Keratinocyte (primary cell): ENCODE data around the gene DENND10. TPM values are rescaled to one million over a fixed set of nuclear protein-coding genes. Genes with fewer than 3 reads are reported as not detected.

Experiments
- DNase-seq: peaks from one replicate; pipeline ENCODE4 v3.0.0-alpha.2; 2011; ENCODE audit warnings: low read depth, missing footprints, low spot score
- FAIRE-seq: peaks from 2 replicates; lab custom pipeline; 2011; peaks lifted over from hg19 to GRCh38; lab: Jason Lieb, UNC
- H2AFZ ChIP-seq: 2 replicates; pipeline ENCODE4 v1.6.0; 2012; ENCODE audit warnings: low read length, control low read depth, inconsistent platforms; ENCODE audit not compliant: control insufficient read depth
- H3K27ac ChIP-seq: 2 replicates; pipeline ENCODE4 v1.5.1; 2011; ENCODE audit warnings: low read length; ENCODE audit not compliant: control insufficient read depth, insufficient read depth
- H3K27me3 ChIP-seq: 3 replicates; pipeline ENCODE4 v1.6.0; 2011; ENCODE audit warnings: low read length; ENCODE audit not compliant: control insufficient read depth, insufficient read depth; ENCODE audit errors: extremely low read depth
- H3K36me3 ChIP-seq, 2 experiments: 2 replicates in 1 of 2; 3 replicates in 1 of 2; pipeline ENCODE4 v1.5.1; 2011; ENCODE audit warnings: low read length in 2 of 2, mild to moderate bottlenecking in 1 of 2; ENCODE audit not compliant: control insufficient read depth in 2 of 2, insufficient read depth in 2 of 2; ENCODE audit errors: extremely low read depth in 1 of 2
- H3K4me1 ChIP-seq: 3 replicates; pipeline ENCODE4 v1.5.1; 2011; ENCODE audit warnings: low read length; ENCODE audit not compliant: control insufficient read depth, insufficient read depth; ENCODE audit errors: extremely low read depth
- H3K4me2 ChIP-seq: 3 replicates; pipeline ENCODE4 v1.6.0; 2011; ENCODE audit warnings: low read depth, low read length; ENCODE audit not compliant: control insufficient read depth, insufficient read depth; ENCODE audit errors: extremely low read depth
- H3K4me3 ChIP-seq, 3 experiments: fragments of 200-600 bp in 1 of 3; sonication (generic) in 1 of 3; 2 replicates in 2 of 3; 3 replicates in 1 of 3; pipeline ENCODE4 v1.5.1; 2011 to 2016; ENCODE audit warnings: low read length in 3 of 3, mild to moderate bottlenecking in 3 of 3, control low read depth in 2 of 3, inconsistent platforms in 1 of 3, low read depth in 1 of 3, mixed read lengths in 1 of 3, mixed run types in 1 of 3, moderate library complexity in 1 of 3; ENCODE audit not compliant: control insufficient read depth in 2 of 3, insufficient read depth in 2 of 3; ENCODE audit errors: extremely low read depth in 1 of 3
- H3K79me2 ChIP-seq: 2 replicates; pipeline ENCODE4 v1.6.0; 2012; ENCODE audit warnings: low read length; ENCODE audit not compliant: control insufficient read depth, insufficient read depth
- H3K9ac ChIP-seq: 3 replicates; pipeline ENCODE4 v1.6.0; 2011; ENCODE audit warnings: low read length; ENCODE audit not compliant: control insufficient read depth, insufficient read depth; ENCODE audit errors: extremely low read depth
- H3K9me1 ChIP-seq: 3 replicates; pipeline ENCODE4 v1.6.0; 2011; ENCODE audit warnings: low read length; ENCODE audit not compliant: control insufficient read depth, insufficient read depth; ENCODE audit errors: extremely low read depth
- H3K9me3 ChIP-seq: 2 replicates; pipeline ENCODE4 v1.5.1; 2012; ENCODE audit warnings: low read depth, low read length; ENCODE audit not compliant: control insufficient read depth
- H4K20me1 ChIP-seq: 3 replicates; pipeline ENCODE4 v1.6.0; 2011; ENCODE audit warnings: low read length; ENCODE audit not compliant: control insufficient read depth, insufficient read depth; ENCODE audit errors: extremely low read depth
- EZH2 ChIP-seq: IDR thresholded peaks from one replicate; pipeline ENCODE4 v1.6.1; 2012; ENCODE audit warnings: inconsistent platforms, mild to moderate bottlenecking, low read length, moderate library complexity
- dilution Hi-C: fragments of 300-500 bp; cut with MboI; formaldehyde crosslinking; loops from one replicate; pipeline ENCODE4 v1.7.0; 2020; ENCODE audit warnings: low sequenced_read_pairs; ENCODE audit not compliant: extremely low pct_ligation_motif_present
- polyA plus RNA-seq, 5 experiments: library from polyadenylated mRNA; depleted of rRNA in 3 of 5; stranded (reverse) in 3 of 5; stranded (forward) in 1 of 5; unstranded in 1 of 5; fragments of >200 nt; gene quantifications; 1 replicate in 1 of 5; 2 replicates in 3 of 5; 3 replicates in 1 of 5; pipeline versions ENCODE4 v1.2.1 to v1.2.3, GENCODE V29; 2011 to 2012; ENCODE audit warnings: missing spikeins in 2 of 5, low read depth in 1 of 5, low replicate concordance in 1 of 5
- TF ChIP-seq, protein P1 (sequence below), 3 experiments: IDR thresholded peaks in 1 of 3; conservative IDR thresholded peaks in 1 of 3; optimal IDR thresholded peaks in 1 of 3; 2 replicates in 2 of 3; 3 replicates in 1 of 3; pipeline versions ENCODE3 to v1.5.1; 2011; ENCODE audit warnings: low read length in 3 of 3, mild to moderate bottlenecking in 3 of 3, moderate library complexity in 2 of 3, control low read depth in 1 of 3, inconsistent platforms in 1 of 3; ENCODE audit not compliant: insufficient read depth in 2 of 3; ENCODE audit errors: extremely low read depth in 1 of 3

The DENND10 gene
- polyA plus RNA-seq, 1 donor (not counting 4 experiments of a cell fraction or from before 2014, with no cell fraction given) = 76.5 TPM

DNA sequence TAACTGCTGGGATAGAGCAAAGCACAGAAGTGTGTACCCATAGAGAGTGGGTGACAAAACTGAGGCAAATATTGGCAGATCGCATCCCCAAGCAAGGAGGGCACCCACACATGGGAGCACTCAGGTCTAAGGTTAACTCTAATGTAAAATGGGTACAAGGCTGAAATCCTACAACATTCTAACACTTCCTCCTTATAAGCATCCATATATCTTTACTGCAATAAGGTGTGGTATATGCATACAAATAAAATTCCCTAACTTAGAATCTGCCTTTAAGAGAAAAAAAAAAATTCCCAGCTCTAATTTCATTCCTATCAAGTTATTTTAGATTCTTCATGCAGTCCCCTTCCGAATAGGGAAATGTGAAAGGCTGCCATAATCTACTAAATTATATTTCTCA lies 42.0 kb upstream of the DENND10 start:
- TF ChIP-seq, protein P1, sequence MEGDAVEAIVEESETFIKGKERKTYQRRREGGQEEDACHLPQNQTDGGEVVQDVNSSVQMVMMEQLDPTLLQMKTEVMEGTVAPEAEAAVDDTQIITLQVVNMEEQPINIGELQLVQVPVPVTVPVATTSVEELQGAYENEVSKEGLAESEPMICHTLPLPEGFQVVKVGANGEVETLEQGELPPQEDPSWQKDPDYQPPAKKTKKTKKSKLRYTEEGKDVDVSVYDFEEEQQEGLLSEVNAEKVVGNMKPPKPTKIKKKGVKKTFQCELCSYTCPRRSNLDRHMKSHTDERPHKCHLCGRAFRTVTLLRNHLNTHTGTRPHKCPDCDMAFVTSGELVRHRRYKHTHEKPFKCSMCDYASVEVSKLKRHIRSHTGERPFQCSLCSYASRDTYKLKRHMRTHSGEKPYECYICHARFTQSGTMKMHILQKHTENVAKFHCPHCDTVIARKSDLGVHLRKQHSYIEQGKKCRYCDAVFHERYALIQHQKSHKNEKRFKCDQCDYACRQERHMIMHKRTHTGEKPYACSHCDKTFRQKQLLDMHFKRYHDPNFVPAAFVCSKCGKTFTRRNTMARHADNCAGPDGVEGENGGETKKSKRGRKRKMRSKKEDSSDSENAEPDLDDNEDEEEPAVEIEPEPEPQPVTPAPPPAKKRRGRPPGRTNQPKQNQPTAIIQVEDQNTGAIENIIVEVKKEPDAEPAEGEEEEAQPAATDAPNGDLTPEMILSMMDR (optimal IDR thresholded peaks at IDR 0.05 in 1 of 3, IDR thresholded peaks at IDR 0.05 in 1 of 3, conservative IDR thresholded peaks at IDR 0.05 in 1 of 3; ENCODE audit: extremely low read depth in 1 of 3, insufficient read depth in 2 of 3, low read length in 3 of 3) = no peak
- TF ChIP-seq EZH2 = no peak
- peaks cover 2% of the 10 kb centered on the region for H4K20me1 ChIP-seq

GRCh38 chr10:119070395-119071165 lies 33.3 kb upstream of the DENND10 start:
- no peak overlapping the region for H3K4me2 ChIP-seq
- H3K9me1 ChIP-seq = no peaks in the 10 kb centered on the region
- H3K36me3 ChIP-seq = peaks cover 22 to 34% of the 10 kb centered on the region in 2 experiments
- FAIRE-seq (no peak), DNase-seq (no peak)
- H3K79me2 ChIP-seq = peaks cover 90% of the 10 kb centered on the region
- no peaks in the 10 kb centered on the region for H3K9me3 ChIP-seq
- H4K20me1 ChIP-seq = peaks cover 24% of the 10 kb centered on the region
- no peak overlapping the region for H3K4me3 ChIP-seq
- dilution Hi-C loops = no loop called here
- H3K9ac ChIP-seq = no peak overlapping the region
- TF ChIP-seq, protein P1 (optimal IDR thresholded peaks at IDR 0.05 in 1 of 3, IDR thresholded peaks at IDR 0.05 in 1 of 3, conservative IDR thresholded peaks at IDR 0.05 in 1 of 3; ENCODE audit: extremely low read depth in 1 of 3, insufficient read depth in 2 of 3, low read length in 3 of 3) = no peak
- TF ChIP-seq EZH2 = no peak
- no peak overlapping the region for H2AFZ ChIP-seq
- H3K27me3 ChIP-seq = no peaks in the 10 kb centered on the region
- H3K4me1 ChIP-seq = no peaks in the 10 kb centered on the region
- no peak overlapping the region for H3K27ac ChIP-seq

More for the DNA sequence above, 42.0 kb upstream of the DENND10 start:
- Histone ChIP-seq H3K9me1 (no peaks in the 10 kb centered on the region), H3K36me3 (peaks cover 42 to 72% of the 10 kb centered on the region in 2 experiments), H3K9ac (no peak overlapping the region), H3K27ac (no peak overlapping the region), H3K9me3 (no peaks in the 10 kb centered on the region), H3K27me3 (no peaks in the 10 kb centered on the region), H3K4me2 (no peak overlapping the region), H3K4me1 (no peaks in the 10 kb centered on the region), H2AFZ (no peak overlapping the region), H3K4me3 (no peak overlapping the region), H3K79me2 (peaks cover 84% of the 10 kb centered on the region)
- FAIRE-seq = no peak
- dilution Hi-C loops = no loop called here
- no peak for DNase-seq
